Measurements from ENCODE around the gene AQP3.

The AQP3 gene

DNA sequence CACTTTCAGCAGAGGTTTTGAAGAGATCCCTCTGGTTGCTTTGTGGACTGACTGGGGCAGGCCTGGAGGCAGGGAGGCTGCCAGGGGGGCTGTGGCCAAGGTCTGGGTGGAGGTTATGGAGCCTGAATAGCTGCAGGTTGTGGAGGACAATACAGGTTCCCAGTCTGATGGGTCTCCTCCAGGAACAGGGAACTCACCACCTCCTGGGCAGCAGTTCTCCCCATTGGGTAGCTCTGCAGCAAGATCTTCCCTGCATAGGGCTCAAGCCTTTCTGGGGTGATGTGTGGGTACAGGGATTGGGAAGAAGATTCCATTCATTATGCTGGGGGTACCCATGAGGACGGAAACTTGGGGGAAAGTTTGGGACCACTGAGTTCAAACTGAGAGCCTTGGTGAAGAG, 6.8 kb downstream of the AQP3 start:
- no peak for DNase-seq
- in situ Hi-C loops (cut with HindIII; ENCODE audit: low pct_ligation_motif_present, low sequenced_read_pairs): no loop called here
- Histone ChIP-seq H3K27ac (no peak overlapping the region), H3K36me3 (replicated peaks) (no peaks in the 10 kb centered on the region), H3K27me3 (replicated peaks) (peaks cover 2% of the 10 kb centered on the region), H3K4me3 (ENCODE audit: low read depth, low read length) (no peak overlapping the region)
- TF ChIP-seq, protein P1, sequence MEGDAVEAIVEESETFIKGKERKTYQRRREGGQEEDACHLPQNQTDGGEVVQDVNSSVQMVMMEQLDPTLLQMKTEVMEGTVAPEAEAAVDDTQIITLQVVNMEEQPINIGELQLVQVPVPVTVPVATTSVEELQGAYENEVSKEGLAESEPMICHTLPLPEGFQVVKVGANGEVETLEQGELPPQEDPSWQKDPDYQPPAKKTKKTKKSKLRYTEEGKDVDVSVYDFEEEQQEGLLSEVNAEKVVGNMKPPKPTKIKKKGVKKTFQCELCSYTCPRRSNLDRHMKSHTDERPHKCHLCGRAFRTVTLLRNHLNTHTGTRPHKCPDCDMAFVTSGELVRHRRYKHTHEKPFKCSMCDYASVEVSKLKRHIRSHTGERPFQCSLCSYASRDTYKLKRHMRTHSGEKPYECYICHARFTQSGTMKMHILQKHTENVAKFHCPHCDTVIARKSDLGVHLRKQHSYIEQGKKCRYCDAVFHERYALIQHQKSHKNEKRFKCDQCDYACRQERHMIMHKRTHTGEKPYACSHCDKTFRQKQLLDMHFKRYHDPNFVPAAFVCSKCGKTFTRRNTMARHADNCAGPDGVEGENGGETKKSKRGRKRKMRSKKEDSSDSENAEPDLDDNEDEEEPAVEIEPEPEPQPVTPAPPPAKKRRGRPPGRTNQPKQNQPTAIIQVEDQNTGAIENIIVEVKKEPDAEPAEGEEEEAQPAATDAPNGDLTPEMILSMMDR (IDR thresholded peaks at IDR 0.05; ENCODE audit: low read depth, low read length, missing control alignments): no peak

DNA sequence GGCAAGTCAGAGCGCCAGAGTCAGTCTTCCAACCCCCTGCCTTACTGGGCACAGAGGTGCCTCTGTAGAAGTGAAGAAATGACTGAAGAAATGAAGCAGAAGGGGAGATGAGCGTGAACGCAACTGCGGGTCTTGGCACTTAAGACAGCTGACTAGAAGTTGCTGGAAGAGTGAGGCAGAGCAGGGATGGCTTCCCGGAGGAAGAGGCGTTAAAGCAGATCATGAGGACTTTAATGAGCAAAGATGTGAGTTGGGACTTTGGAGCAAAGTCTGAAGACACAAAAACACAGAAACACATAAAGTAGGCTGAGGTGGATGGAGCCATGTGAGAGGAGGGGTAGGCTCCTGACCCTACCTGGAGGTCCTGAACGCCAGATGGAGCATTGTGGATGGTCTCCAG, 7.2 kb downstream of the AQP3 start:
- Histone ChIP-seq H3K4me3 (ENCODE audit: low read depth, low read length) (no peak overlapping the region), H3K36me3 (replicated peaks) (no peaks in the 10 kb centered on the region), H3K27ac (no peak overlapping the region), H3K27me3 (replicated peaks) (peaks cover 6% of the 10 kb centered on the region)
- in situ Hi-C loops (cut with HindIII; ENCODE audit: low pct_ligation_motif_present, low sequenced_read_pairs): no loop called here
- TF ChIP-seq, protein P1 (IDR thresholded peaks at IDR 0.05; ENCODE audit: low read depth, low read length, missing control alignments): no peak
- no peak for DNase-seq

DNA sequence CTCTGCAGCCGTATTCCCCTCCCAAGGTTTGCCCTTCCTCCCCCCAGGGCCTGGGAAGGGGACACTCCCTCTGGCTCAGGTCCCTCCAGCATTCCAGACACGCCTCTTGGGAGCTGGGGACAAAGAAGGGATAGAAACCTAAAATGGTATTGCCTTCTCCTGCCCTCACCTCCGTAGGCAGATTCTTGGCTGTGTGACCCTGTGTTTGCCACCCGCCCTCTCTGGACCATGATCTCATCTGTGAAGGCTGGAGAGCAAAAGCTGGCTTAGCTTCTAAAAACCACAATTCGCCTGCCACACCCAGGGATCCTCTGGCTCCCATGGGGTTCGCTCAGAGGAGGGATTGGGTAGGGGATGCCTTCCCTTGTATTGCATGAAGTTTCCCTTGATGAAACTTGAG, 7.7 kb downstream of the AQP3 start:
- H3K27ac ChIP-seq: no peak overlapping the region
- in situ Hi-C loops (cut with HindIII; ENCODE audit: low pct_ligation_motif_present, low sequenced_read_pairs): no loop called here
- no peak for DNase-seq
- TF ChIP-seq, protein P1 (IDR thresholded peaks at IDR 0.05; ENCODE audit: low read depth, low read length, missing control alignments): no peak
- peaks cover 8% of the 10 kb centered on the region for H3K27me3 ChIP-seq (replicated peaks)
- no peak overlapping the region for H3K4me3 ChIP-seq (ENCODE audit: low read depth, low read length)
- H3K36me3 ChIP-seq (replicated peaks): no peaks in the 10 kb centered on the region

DNA sequence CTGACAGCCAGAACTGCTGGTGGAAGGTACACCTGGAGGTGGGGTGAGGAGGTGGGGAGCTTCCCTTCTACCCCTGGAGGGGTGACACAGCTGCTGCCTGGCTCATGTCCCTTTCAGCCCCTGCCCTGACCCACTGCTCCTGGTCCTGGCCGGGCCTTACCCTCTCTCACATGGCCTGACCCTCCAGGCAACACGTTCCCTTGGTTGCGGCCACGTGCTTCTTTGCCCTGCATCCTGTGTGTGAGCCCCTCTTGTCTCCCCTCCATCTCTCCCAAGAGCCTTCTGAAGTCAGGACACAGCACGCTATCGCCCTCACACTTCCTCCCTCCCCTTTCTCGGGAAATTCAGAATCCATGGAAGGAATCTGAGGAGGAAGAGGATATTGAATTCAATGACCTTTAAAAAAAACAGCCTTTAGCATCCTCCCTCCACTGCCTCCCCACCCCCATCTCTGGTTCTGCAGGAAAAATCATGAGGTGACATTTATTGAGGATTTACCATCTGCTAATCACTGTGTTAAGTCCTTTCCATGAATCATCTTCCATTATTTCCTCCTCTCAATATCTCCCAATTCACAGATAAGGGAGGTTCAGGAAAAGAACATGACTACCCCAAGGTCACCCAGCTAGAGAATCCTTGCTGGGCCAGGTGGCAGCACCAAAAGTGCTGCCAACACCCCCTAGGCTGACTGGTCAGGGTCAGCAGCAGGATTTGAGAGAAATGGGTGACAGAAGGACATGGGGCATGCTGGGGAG, 8.3 kb downstream of the AQP3 start:
- Histone ChIP-seq H3K27ac (no peak overlapping the region), H3K4me3 (ENCODE audit: low read depth, low read length) (no peak overlapping the region), H3K27me3 (replicated peaks) (peaks cover 8% of the 10 kb centered on the region), H3K36me3 (replicated peaks) (no peaks in the 10 kb centered on the region)
- in situ Hi-C loops (cut with HindIII; ENCODE audit: low pct_ligation_motif_present, low sequenced_read_pairs): no loop called here
- no peak for DNase-seq
- TF ChIP-seq, protein P1 (IDR thresholded peaks at IDR 0.05; ENCODE audit: low read depth, low read length, missing control alignments): no peak

DNA sequence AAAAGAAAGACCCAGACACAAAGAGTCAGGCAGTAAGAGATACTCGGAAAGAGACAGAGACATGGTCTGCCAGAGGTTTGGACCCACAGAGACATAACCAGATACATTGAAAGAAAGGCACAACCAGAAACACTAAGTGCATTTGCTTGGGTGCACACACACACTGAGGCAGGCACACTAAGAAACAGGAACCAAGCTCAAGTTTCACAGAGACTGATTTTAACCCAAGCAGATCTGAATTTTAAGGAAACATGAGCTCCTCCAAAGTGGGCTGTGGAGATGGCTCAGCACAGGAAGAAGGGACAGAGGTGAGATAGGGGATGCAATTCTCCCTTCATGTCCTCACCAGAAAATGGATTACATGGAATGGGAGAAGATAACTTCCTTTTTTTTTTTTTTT, 9.5 kb downstream of the AQP3 start:
- DNase-seq: no peak
- peaks cover 8% of the 10 kb centered on the region for H3K27me3 ChIP-seq (replicated peaks)

More for the DNA sequence above, 9.5 kb downstream of the AQP3 start:
- in situ Hi-C loops (cut with HindIII; ENCODE audit: low pct_ligation_motif_present, low sequenced_read_pairs): no loop called here
- TF ChIP-seq, protein P1 (IDR thresholded peaks at IDR 0.05; ENCODE audit: low read depth, low read length, missing control alignments): no peak
- Histone ChIP-seq H3K4me3 (ENCODE audit: low read depth, low read length) (no peak overlapping the region), H3K27ac (no peak overlapping the region), H3K36me3 (replicated peaks) (no peaks in the 10 kb centered on the region)
